Measurements from ENCODE around the gene AKNA.

GRCh38 chr9:114383521-114384231 is 4.1 kb downstream of the AKNA start:
- TF ChIP-seq EZH2 (IDR thresholded peaks at IDR 0.05; ENCODE audit: borderline replicate concordance) (no peak), CTCF (IDR thresholded peaks at IDR 0.05; ENCODE audit: poor library complexity) (no peak), EZH2phosphoT487 (IDR thresholded peaks at IDR 0.05; ENCODE audit: low read depth, severe bottlenecking, unreplicated experiment) (no peak)

Data from hepatocyte (in vitro differentiated cells).